Memory B cell (primary cell): Measurements from ENCODE around the gene FAM240A.

Source experiments
- ATAC-seq: fragments of 150-1000 bp; cut with Tn5 transposase; 2 replicates; pipeline ENCODE4 v1.10.0; 2021; ENCODE audit warnings: low read depth, mild to moderate bottlenecking, moderate library complexity
- DNase-seq, 2 donors: peaks; one replicate each; pipeline ENCODE4 v3.0.0; 2022; ENCODE audit warnings: low spot score in 2 of 2
- H3K27ac Mint-ChIP-seq: one replicate; pipeline ENCODE4 v1.8.0; 2022; ENCODE audit warnings: mild to moderate bottlenecking, moderate library complexity, mixed read lengths
- H3K27me3 Mint-ChIP-seq: one replicate; pipeline ENCODE4 v1.8.0; 2022; ENCODE audit warnings: mixed read lengths
- H3K36me3 Mint-ChIP-seq: one replicate; pipeline ENCODE4 v1.8.0; 2022; ENCODE audit warnings: mild to moderate bottlenecking, mixed read lengths
- H3K4me1 Mint-ChIP-seq: one replicate; pipeline ENCODE4 v1.8.0; 2022; ENCODE audit warnings: mixed read lengths
- H3K4me3 Mint-ChIP-seq: one replicate; pipeline ENCODE4 v1.8.0; 2022; ENCODE audit warnings: mild to moderate bottlenecking, moderate library complexity, mixed read lengths
- H3K9me3 Mint-ChIP-seq: one replicate; pipeline ENCODE4 v1.8.0; 2022; ENCODE audit warnings: mixed read lengths

The FAM240A gene

DNA sequence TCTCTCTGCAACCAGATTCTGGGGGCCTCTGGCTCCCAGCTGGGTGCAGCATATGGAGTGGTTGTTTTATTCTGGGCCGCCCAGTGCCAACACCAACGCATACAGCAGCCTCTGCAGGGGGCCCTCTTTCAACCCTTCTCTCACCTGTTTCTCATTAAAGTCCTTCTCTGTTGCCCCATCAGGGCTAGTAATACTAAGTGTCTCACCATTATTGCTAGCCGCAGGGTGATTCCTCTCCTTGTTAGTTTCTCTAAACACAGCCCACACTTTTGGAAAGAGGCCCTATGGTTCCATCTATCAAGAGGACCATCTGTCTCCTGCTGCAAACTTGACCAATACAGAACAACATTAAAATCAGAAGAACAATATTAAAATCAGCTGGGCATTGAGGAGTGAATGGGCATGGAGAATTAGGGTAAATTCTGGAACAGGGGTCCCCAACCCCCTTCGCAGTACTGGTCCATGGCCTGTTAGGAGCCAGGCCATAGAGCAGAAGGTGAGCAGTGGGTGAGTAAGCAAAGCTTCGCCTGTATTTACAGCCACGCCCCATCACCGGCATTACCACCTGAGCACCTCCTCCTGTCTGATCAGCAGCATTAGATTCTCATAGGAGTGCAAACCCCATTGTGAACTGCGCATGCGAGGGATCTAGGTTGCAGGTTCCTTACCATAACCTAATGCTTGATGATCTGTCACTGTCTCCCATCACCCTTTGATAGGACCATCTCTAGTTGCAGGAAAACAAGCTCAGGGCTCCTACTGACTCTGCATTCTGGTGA, 44.6 kb downstream of the FAM240A start:
- DNase-seq: no peak
- no peak overlapping the region for H3K4me3 Mint-ChIP-seq
- peaks cover 14% of the 10 kb centered on the region for H3K27me3 Mint-ChIP-seq
- no peak for ATAC-seq
- peaks cover 9% of the 10 kb centered on the region for H3K4me1 Mint-ChIP-seq
- H3K36me3 Mint-ChIP-seq: no peaks in the 10 kb centered on the region
- H3K9me3 Mint-ChIP-seq: peaks cover 9% of the 10 kb centered on the region
- H3K27ac Mint-ChIP-seq: no peak overlapping the region

DNA sequence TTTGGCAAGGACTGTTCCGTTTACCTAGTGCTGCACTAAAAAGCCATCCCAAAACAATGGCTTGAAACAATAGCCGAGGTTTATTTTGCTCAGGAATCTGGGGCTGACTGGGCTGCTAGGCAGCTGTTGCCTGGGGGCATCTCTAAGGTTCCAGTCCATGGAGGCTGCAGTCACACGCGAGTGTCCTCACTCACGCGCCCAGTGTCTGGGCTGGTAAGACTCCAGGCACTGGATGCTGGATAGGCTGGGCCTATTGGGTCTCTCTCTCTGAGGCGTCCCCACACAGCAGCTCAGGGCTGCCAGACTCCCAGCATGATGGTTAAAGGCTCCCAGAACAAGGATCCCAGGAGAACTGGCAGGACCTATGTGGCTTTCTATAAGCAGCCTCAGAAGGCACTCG, 47.0 kb downstream of the FAM240A start:
- H3K4me3 Mint-ChIP-seq: no peak overlapping the region
- peaks cover 9% of the 10 kb centered on the region for H3K4me1 Mint-ChIP-seq
- no peak overlapping the region for H3K27ac Mint-ChIP-seq
- peaks cover 30% of the 10 kb centered on the region for H3K27me3 Mint-ChIP-seq
- peaks cover 4% of the 10 kb centered on the region for H3K9me3 Mint-ChIP-seq
- H3K36me3 Mint-ChIP-seq: no peaks in the 10 kb centered on the region
- ATAC-seq (no peak), DNase-seq (no peak)

DNA sequence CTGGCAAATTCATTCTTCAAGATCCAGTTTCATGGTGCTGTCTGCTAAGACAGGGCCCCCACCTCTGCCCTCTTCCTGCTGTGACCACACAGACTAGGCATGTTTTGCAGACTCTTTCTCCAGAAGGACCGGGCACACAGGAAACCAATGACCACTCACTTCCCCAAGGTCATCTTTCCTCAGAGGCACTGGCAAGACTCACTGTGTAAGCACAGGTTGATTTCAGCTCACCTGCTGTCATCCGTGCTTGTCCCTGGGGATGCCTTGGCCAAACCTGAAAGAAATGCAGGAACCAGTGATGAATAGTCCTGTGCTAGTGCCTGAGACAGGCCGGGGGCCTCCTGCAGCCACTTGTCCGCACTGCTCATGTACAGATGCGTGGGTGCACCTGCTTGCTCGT, 47.7 kb downstream of the FAM240A start:
- H3K36me3 Mint-ChIP-seq: no peaks in the 10 kb centered on the region
- peaks cover 9% of the 10 kb centered on the region for H3K4me1 Mint-ChIP-seq
- H3K4me3 Mint-ChIP-seq: no peak overlapping the region
- peaks cover 27% of the 10 kb centered on the region for H3K27me3 Mint-ChIP-seq
- no peak overlapping the region for H3K27ac Mint-ChIP-seq
- ATAC-seq (no peak), DNase-seq (no peak)
- H3K9me3 Mint-ChIP-seq: peaks cover 2% of the 10 kb centered on the region

DNA sequence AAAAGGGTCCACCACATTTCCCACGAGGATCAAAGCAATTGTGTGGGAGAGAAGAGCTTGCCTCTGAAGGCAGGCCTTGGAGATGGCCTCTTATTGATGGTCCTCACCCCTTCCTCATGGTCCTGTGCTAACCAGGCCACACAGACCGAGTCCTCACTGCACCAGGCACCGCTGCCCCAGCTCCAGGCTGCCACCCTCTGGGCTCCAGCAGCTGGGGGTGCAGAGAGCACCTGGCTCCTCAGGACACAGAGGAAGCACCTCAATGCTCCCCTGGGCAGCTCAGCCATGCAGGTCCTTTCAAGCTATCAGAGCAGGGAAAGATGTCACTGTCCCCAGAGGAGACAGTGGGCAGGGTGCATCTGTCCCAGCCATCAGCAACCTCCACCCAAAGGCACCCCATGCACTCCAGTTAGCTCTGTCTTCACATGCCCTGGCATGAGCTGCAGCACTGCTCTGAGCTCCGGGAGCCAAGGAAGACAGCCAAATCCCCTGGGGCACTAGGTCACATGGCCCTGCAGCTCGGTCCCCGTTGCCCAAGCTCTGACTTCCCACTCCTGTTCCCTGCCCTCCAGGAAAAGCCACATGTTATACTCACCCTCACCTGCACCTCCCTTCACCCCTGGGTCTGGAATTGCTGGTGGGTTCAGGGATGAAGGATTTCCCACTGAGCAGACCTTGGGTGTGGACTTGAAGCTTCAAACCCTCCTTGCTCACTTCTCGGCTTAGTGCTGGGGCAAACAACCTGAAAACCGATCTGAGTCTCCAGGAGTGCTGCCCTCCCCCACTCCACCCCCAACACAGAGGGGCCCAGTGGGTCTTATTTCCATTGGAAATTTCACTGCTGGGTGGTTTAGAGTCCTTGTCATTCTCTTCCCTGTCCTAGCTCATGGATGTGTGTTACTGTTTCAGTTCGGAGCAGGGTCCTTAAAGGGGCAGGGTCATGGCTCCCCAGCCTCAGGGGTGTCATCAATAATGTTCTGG, 48.5 kb downstream of the FAM240A start:
- no peak overlapping the region for H3K4me3 Mint-ChIP-seq
- peaks cover 6% of the 10 kb centered on the region for H3K4me1 Mint-ChIP-seq
- no peaks in the 10 kb centered on the region for H3K36me3 Mint-ChIP-seq
- no peaks in the 10 kb centered on the region for H3K9me3 Mint-ChIP-seq
- no peak for DNase-seq
- peaks cover 24% of the 10 kb centered on the region for H3K27me3 Mint-ChIP-seq
- H3K27ac Mint-ChIP-seq: no peak overlapping the region
- no peak for ATAC-seq

DNA sequence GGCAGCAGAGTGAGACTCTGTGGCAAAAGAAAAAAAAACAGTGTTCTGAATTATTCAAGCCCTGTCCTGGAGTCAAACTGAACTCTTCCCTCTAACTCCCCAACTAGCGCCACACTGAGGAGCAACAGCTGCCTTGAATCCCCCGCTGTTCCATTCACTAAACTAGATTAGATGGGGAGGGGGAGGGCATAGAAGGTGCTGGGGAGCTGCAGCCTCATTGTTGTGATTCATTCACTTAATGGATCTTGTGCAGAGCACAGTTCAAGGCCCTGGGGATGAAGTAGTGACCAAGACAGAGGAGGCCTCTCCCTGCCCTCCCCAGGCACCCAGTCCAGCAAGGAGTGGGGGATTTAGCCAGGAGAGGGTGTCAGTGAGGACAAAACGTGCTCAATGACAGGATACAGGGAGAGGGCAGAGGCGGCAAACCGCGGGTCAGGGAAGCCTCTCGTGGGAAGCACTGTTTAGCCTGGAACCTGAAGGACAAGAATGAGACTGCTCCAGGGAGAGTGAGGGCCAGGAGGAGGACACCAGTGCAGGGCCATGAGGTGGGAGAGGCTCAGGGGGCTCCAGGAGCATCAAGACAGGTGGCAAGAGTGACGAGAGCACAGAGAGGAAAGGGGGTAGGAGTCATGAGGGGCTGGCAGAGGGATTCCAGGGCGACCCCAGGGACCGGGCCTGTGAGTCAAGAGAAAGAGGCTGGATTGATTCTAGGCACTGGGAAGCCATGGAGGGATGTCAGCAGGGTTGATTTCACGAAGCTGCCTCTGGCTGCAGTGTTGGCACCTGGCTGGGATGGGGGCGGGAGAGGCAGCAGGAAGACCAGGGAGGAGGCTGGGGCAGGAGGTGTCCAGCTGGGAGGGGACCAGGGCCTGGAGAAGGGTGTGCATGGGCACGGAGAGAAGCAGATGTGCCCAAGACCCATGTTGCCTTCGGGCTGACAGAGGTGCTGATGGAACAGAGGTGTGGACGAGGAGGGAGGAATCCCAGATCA, 49.7 kb downstream of the FAM240A start:
- Mint-ChIP-seq H3K9me3 (no peaks in the 10 kb centered on the region), H3K27ac (no peak overlapping the region), H3K36me3 (no peaks in the 10 kb centered on the region), H3K27me3 (peaks cover 20% of the 10 kb centered on the region), H3K4me1 (peaks cover 6% of the 10 kb centered on the region), H3K4me3 (no peak overlapping the region)
- ATAC-seq: no peak
- DNase-seq: no peak

DNA sequence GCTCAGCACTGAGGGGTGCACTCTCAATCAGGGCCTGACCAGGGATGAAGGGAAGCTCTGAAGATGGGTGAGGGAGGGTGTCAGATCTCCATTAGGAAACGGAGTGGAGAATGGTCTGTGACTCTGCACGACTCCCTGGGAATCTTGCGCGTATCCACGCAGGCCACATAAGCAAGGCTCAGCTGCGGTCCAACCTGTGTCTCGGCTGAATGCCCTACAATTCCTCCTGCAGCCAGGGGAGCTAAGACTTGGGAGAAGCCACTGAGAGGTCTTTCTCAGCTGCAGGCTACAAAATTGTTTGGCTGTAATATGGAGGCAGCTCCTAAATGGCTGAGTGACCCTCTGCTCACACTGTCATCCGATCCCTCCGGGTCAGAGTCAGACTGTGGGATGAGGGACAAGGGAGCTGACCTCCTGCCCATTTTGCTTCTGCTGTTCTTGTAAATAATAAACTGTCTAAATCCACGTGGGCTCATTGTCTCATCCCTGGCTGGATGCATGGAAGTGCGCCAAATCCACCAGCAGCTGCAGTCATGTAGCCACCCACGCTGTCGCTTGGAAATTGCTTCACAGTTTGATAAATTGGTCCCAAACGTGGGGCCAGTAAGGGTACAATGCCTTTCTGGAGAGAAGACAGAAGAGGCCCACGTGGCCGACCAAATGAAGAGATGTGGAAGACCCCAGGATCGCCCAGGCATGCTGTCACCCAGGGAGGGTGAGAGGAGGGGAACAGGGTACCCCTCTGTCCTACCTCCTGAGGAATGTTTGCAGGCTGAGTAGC, 50.6 kb downstream of the FAM240A start:
- no peak for DNase-seq
- H3K4me3 Mint-ChIP-seq: no peak overlapping the region
- no peak overlapping the region for H3K27ac Mint-ChIP-seq
- peaks cover 6% of the 10 kb centered on the region for H3K4me1 Mint-ChIP-seq
- ATAC-seq: no peak
- H3K27me3 Mint-ChIP-seq: peaks cover 18% of the 10 kb centered on the region
- H3K36me3 Mint-ChIP-seq: no peaks in the 10 kb centered on the region
- no peaks in the 10 kb centered on the region for H3K9me3 Mint-ChIP-seq

DNA sequence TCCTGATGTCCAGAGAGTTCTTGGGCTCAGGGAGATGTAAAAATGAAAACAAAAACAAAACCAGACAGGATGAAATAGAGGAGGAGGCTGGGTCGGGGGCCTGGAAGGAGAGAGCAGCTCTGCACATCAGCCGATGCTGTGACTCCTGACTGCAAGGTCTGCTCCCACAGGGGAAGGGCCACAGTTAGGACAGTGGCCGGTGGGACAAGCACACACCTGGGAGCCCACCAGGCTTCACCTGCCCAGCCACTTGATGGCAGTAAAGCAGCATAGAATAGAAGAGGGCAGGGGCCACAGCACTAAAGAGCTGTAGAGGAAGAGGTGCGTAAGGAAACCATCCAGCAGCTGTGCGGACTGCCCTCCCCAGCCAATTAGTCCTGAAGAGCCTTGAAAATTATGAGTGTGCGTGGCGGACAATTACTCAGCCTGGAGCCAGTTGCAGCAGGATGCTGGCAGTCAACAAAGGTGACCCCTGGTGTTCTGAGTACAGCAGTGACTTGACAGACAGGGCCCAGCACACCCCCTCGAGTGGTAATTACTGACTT, 51.3 kb downstream of the FAM240A start:
- Mint-ChIP-seq H3K9me3 (no peaks in the 10 kb centered on the region), H3K27me3 (peaks cover 18% of the 10 kb centered on the region), H3K27ac (no peak overlapping the region), H3K4me1 (peaks cover 6% of the 10 kb centered on the region), H3K4me3 (no peak overlapping the region), H3K36me3 (no peaks in the 10 kb centered on the region)
- no peak for ATAC-seq
- no peak for DNase-seq

DNA sequence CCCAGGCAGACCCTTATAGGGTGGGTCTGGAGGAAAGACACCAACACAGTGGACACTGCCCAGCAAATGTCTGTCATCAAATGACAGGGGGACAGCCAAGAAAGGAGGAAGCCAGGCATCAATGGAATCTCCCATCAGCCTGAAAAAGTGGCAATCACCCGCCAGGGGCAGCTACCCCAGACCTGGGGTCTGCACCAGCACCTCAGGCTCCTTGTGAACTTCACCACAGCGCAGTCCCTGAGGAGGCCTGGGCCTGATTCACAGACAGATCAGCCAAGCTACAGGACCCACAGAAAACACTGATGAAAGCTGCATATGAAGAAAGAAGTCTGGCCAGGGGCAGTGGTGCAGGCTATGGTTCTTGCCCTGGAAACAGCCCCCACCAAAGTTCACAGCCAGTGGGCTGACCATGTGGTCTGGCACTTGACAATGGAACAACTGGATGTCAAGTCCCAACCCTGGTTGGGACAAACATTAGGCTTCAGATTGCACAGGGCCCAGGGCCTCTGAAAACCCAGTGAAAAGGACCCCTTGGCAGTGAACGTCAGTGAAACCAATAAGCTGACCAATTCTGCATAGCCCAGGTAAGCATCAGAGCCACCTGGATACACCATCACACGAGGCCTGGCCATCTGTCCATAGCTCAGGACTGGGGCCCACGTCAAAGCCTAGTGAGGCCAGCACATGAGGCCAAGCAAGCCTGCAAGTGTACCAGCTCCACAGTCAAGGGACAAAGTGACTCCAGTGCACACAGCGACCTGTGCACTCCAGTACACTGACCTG, 52.1 kb downstream of the FAM240A start:
- ATAC-seq: no peak
- H3K9me3 Mint-ChIP-seq: no peaks in the 10 kb centered on the region
- no peak overlapping the region for H3K27ac Mint-ChIP-seq
- peaks cover 18% of the 10 kb centered on the region for H3K27me3 Mint-ChIP-seq
- H3K4me1 Mint-ChIP-seq: peaks cover 6% of the 10 kb centered on the region
- no peak overlapping the region for H3K4me3 Mint-ChIP-seq
- DNase-seq: no peak
- H3K36me3 Mint-ChIP-seq: no peaks in the 10 kb centered on the region

DNA sequence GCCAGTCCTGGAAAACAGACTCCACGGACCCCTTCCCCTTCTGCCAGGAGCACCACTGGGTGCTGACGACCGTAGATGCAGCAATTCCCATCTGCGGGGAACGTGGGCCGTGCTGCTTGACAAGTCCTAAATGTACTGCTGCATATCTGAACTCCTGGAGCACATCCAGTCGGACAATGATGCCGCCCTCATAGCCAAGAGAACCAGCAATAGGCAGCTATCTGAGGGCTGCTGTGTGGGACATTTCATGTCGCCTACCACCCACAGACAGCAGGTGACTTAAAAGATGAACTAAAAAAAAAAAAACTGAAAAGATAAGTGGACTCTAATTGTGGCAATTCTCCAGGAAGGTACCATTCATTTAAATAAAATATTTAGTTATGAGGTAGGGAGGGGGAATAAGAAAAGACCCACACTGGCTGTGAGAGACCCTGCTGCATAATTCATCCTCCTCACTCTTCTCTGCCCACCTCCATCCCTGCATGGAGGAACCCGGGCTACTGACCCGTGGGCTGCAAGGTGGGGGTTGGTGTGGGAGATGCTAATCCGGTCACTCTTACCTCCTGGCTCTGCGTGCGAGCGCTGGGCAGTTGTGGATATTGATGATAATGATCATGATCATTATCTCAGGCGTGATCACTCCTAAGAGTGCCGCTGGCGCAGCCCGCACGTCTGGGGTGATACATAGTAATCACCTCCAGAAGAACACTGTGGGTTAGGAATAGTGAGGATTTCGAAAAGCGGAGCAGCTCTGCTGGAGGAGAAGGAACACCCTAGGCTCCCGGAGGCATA, 52.8 kb downstream of the FAM240A start:
- Mint-ChIP-seq H3K9me3 (no peaks in the 10 kb centered on the region), H3K36me3 (no peaks in the 10 kb centered on the region), H3K4me1 (peaks cover 6% of the 10 kb centered on the region), H3K27me3 (peaks cover 18% of the 10 kb centered on the region), H3K27ac (no peak overlapping the region), H3K4me3 (no peak overlapping the region)
- DNase-seq: no peak
- ATAC-seq: no peak

DNA sequence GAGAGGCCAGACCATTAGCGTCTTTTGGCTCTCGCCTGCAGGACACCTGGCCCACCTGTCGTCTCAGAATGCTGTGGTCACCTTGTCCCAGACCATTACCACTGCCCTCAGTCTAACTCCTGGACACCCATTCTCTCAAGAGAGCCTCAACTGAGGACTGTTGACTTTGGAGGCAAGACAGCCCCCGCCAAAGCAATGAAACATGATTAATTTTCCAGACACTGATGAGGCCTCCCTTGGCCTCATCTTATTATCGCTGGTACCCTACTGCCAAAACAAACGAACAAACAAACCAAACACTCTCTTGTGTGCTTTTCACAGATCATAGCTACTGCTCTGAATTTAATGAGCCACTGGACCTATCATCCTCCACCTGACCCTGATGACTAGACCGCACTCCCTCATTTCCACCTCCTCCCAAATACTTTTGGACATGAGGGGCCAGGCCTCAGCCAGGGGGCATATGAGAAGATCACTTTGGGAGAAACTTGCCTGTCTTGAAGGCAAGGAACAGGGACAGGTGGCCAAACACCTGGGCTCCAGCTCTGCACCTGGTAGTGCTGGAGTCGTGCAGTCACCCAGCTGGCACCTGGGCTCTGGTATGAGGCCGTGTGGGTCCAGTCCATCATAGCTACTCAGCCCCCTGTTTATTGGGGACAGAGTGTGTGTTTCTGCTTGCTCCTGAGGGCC, 53.6 kb downstream of the FAM240A start:
- H3K27ac Mint-ChIP-seq: no peak overlapping the region
- H3K4me1 Mint-ChIP-seq: peaks cover 2% of the 10 kb centered on the region
- ATAC-seq (no peak), DNase-seq (no peak)
- H3K9me3 Mint-ChIP-seq: no peaks in the 10 kb centered on the region
- H3K4me3 Mint-ChIP-seq: no peak overlapping the region
- H3K27me3 Mint-ChIP-seq: peaks cover 18% of the 10 kb centered on the region
- no peaks in the 10 kb centered on the region for H3K36me3 Mint-ChIP-seq

DNA sequence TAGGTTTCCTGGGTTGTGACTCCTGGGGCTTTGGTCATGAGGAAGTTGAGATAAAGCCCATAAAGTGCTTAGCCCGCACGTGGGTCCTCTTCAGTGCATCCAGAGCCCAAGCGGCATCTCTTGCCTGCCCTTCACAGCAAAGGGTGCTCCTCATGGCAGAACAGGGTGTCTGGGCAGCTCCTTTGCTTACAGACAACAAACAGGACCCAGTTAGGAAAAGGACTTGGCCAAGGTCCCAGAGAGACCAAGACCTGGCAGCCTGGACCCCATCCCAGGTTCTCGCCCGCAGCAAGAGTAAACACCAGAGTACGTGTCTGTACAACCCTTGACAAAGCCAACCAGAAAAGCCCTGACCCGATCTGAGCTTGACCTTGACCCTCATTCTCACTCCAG, 54.1 kb downstream of the FAM240A start:
- Mint-ChIP-seq H3K9me3 (no peaks in the 10 kb centered on the region), H3K4me1 (no peaks in the 10 kb centered on the region), H3K36me3 (no peaks in the 10 kb centered on the region), H3K27me3 (peaks cover 18% of the 10 kb centered on the region), H3K4me3 (no peak overlapping the region), H3K27ac (no peak overlapping the region)
- no peak for DNase-seq
- ATAC-seq: no peak
